ENCODE data around the gene CHID1.

DNA sequence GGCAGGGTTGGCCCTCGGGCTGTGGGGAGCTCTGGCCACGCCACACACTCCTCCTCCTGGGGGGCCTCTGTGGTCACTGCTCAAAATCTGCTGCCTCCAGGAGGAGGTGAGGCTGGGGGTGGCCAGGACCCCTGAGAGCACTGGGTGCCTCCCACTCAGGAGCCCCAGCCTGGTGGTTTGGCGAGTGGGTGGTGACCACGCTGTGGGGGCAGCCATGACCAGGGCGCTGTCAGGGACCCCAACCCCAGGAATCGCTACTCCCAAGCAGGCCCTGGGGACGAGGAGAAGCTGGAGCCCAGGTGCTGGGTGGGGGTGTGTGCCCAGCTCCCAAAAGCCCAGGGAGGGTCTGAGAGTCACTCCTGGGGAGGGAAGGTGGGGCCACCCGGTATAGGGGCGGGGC lies 37.8 kb downstream of the CHID1 start:
- TF ChIP-seq POLR2A (IDR thresholded peaks at IDR 0.05; ENCODE audit: low read depth, low read length): no peak
- no peak for TF ChIP-seq POLR2AphosphoS5 (IDR thresholded peaks at IDR 0.05; ENCODE audit: low read depth, low read length)
- no peak for TF ChIP-seq TAF1 (IDR thresholded peaks at IDR 0.05; ENCODE audit: borderline replicate concordance, low read depth, low read length)

Data from GM12892 (cell line).